ENCODE data around the gene HOXB5. TPM values are rescaled to one million over a fixed set of nuclear protein-coding genes. Genes with fewer than 3 reads are reported as not detected.
A peak's percentile ranks its signal among the peaks of the same experiment; 100 is the strongest.

HOXB5 gene
- total and polyA plus RNA-seq, 2 of the 4 experiments (the other 2 are of a cell fraction), result 0.54 to 18.0 TPM

GRCh38 chr17:48552466-48553189 is 41.0 kb downstream of the HOXB5 start:
- peak overlapping the region; percentile 96 for H2BK5ac ChIP-seq (ENCODE audit: low read depth, low read length, poor library complexity, severe bottlenecking)
- peak overlapping the region; percentile 71 for H2BK20ac ChIP-seq (ENCODE audit: low read depth, low read length)
- peak overlapping the region; percentile 14 for H3K4me3 ChIP-seq (ENCODE audit: insufficient read depth, low read depth, low read length)
- dilution Hi-C loops (cut with HindIII; ENCODE audit: low sequenced_read_pairs, unreplicated experiment) (no loop called here), in situ Hi-C loops (cut with MboI; ENCODE audit: low sequenced_read_pairs) (no loop called here), intact Hi-C loops (cut with micrococcal nuclease) (no loop called here)
- H2AFZ ChIP-seq (replicated peaks; ENCODE audit: low read length, poor library complexity), result peak overlapping the region; percentile 24
- WGBS, 2 experiments (ENCODE audit: extremely low coverage in 2 of 2, insufficient read length in 1 of 2), result no CpG with 5 or more reads among the region's 11 CpGs
- peak overlapping the region; percentile 58 for H3K18ac ChIP-seq (ENCODE audit: low read depth, low read length)
- H2BK120ac ChIP-seq (ENCODE audit: low read depth, low read length), result peak overlapping the region; percentile 89
- peak overlapping the region; percentile 68 for H3K4me2 ChIP-seq (ENCODE audit: low read depth, low read length)
- peak overlapping the region; percentile 74 for H2AK5ac ChIP-seq (ENCODE audit: low read depth, low read length)
- H3K4me1 ChIP-seq (ENCODE audit: control insufficient read depth, insufficient read depth, low read length), result peaks cover 46% of the 10 kb centered on the region
- peak overlapping the region; percentile 94 for H3K56ac ChIP-seq (ENCODE audit: extremely low read depth, insufficient read depth, low read length)
- H4K91ac ChIP-seq (ENCODE audit: insufficient read depth, low read depth, low read length), result peak overlapping the region; percentile 90
- peak overlapping the region; percentile 85 to 89 for H4K8ac ChIP-seq (ENCODE audit: low read depth in 2 of 2, low read length in 2 of 2)
- peak overlapping the region; percentile 96 for H3K14ac ChIP-seq (replicated peaks; ENCODE audit: low read depth, low read length)
- peak overlapping the region; percentile 94 for H3K4ac ChIP-seq (ENCODE audit: low read depth, low read length)
- no TSS peak for BruUV-seq (replicated peaks)
- peaks cover 35% of the 10 kb centered on the region for H3K36me3 ChIP-seq (ENCODE audit: control insufficient read depth, insufficient read depth, low read length)
- peaks cover 2 to 5% of the 10 kb centered on the region in 2 experiments; a peak in 2 of 4 replicates for H3K79me1 ChIP-seq (ENCODE audit: low read depth in 1 of 2, low read length in 2 of 2)
- TF ChIP-seq CEBPB (IDR thresholded peaks at IDR 0.05; ENCODE audit: low read depth, low read length) (no peak), MAFK (IDR thresholded peaks at IDR 0.05; ENCODE audit: low read depth, low read length) (no peak), USF2 (IDR thresholded peaks at IDR 0.05; ENCODE audit: low read depth, low read length) (peak; percentile 38), MAZ (IDR thresholded peaks at IDR 0.05; ENCODE audit: borderline replicate concordance, low read depth, low read length) (peak; percentile 23; the same call in 1 of the 2 replicates), CHD1 (IDR thresholded peaks at IDR 0.05; ENCODE audit: low read depth, low read length) (no peak), ELK1 (IDR thresholded peaks at IDR 0.05; ENCODE audit: borderline replicate concordance, low read depth, low read length) (no peak), RAD21 (IDR thresholded peaks at IDR 0.05; ENCODE audit: low read length) (peak; percentile 34; the same call in 1 of the 2 replicates), RFX5 (IDR thresholded peaks at IDR 0.05; ENCODE audit: low read depth, low read length) (no peak), CTCF (conservative IDR thresholded peaks at IDR 0.05; ENCODE audit: low read depth, low read length) (0 out of 2 replicates have a peak, but pooled peaks have one; percentile 19), SMC3 (IDR thresholded peaks at IDR 0.05; ENCODE audit: low read depth, low read length) (no peak; the same call in none of the 2 replicates)
- peak overlapping the region; percentile 90; the same call in 2 of the 3 replicates for H2BK15ac ChIP-seq (ENCODE audit: low read depth, low read length)
- H3K23ac ChIP-seq (ENCODE audit: low read depth, low read length), result peak overlapping the region; percentile 100
- H3K27me3 ChIP-seq (ENCODE audit: control insufficient read depth, insufficient read depth, low read length), result no peaks in the 10 kb centered on the region
- ChIA-PET CTCF (no interaction called here), POLR2A (ENCODE audit: unreplicated experiment) (interaction anchor here (0.7 to 1.3 kb wide), 3 partner anchors 30 to 61 kb away, joined by 3 to 5 read pairs (median 4); no protein-coding TSS in a partner anchor)
- H2AK9ac ChIP-seq (replicated peaks; ENCODE audit: low read depth, low read length, poor library complexity), result peak overlapping the region; percentile 85
- no peaks in the 10 kb centered on the region for H3K9me1 ChIP-seq (ENCODE audit: insufficient read depth, low read length)
- peak overlapping the region; percentile 96 for H3K27ac ChIP-seq (ENCODE audit: insufficient read depth, low read length)
- H3K9me3 ChIP-seq (ENCODE audit: control insufficient read depth, insufficient read depth, low read length), result no peaks in the 10 kb centered on the region
- DNase-seq (peak; percentile 74), ATAC-seq (ENCODE audit: low read depth) (peak; percentile 16)
- H4K20me1 ChIP-seq (ENCODE audit: insufficient read depth, low read length), result 0 out of 2 replicates have a peak, but pooled peaks cover 4% of the 10 kb centered on the region
- peak overlapping the region; percentile 66 for H4K5ac ChIP-seq (ENCODE audit: low read depth, low read length)
- peak overlapping the region; percentile 77 for H3K9ac ChIP-seq (ENCODE audit: low read depth, low read length)
